Mononuclear cell (primary cell): ENCODE measurements around the gene DVL2. TPM values are rescaled to one million over a fixed set of nuclear protein-coding genes. Genes with fewer than 3 reads are reported as not detected.

Experiments used
- total RNA-seq: library from RNA; depleted of rRNA; stranded (reverse); fragments of >200 nt; gene quantifications from one replicate; pipeline ENCODE4 v1.2.3, GENCODE V29; 2012

The DVL2 gene
- total RNA-seq, 1 donor = 23.1 TPM

Other genes starting within 250 kb of the DVL2 start
- gene ALOX12, start 238.5 kb downstream of the DVL2 start, total RNA-seq = 4.4 TPM
- 76.8 TPM for gene RNASEK, start 221.9 kb downstream of the DVL2 start, total RNA-seq
- gene BCL6B, start 211.5 kb downstream of the DVL2 start, total RNA-seq = not detected
- gene SLC16A13, start 198.5 kb downstream of the DVL2 start, total RNA-seq = 0.42 TPM
- gene SLC16A11, start 190.4 kb downstream of the DVL2 start, total RNA-seq = 0.63 TPM
- gene CLEC10A, start 154.3 kb downstream of the DVL2 start, total RNA-seq = 8.6 TPM
- 12.9 TPM for gene ASGR2, start 119.7 kb downstream of the DVL2 start, total RNA-seq
- 4.6 TPM for gene ASGR1, start 55.1 kb downstream of the DVL2 start, total RNA-seq
- gene DLG4, start 14.7 kb downstream of the DVL2 start, total RNA-seq = 9.0 TPM
- 143 TPM for gene ACADVL, start 14.6 kb downstream of the DVL2 start, total RNA-seq
- 6.5 TPM for gene PHF23, start 4.9 kb upstream of the DVL2 start, total RNA-seq
- gene GABARAP, start 7.9 kb upstream of the DVL2 start, total RNA-seq = 396 TPM
- 38.8 TPM for gene CTDNEP1, start 17.2 kb upstream of the DVL2 start, total RNA-seq
- 14.4 TPM for gene ELP5, start 17.7 kb upstream of the DVL2 start, total RNA-seq
- gene CLDN7, start 28.0 kb upstream of the DVL2 start, total RNA-seq = 0.10 TPM
- not detected for gene SLC2A4, start 47.2 kb upstream of the DVL2 start, total RNA-seq
- not detected for gene YBX2, start 60.1 kb upstream of the DVL2 start, total RNA-seq
- 340 TPM for gene EIF5A, start 73.1 kb upstream of the DVL2 start, total RNA-seq
- gene GPS2, start 80.8 kb upstream of the DVL2 start, total RNA-seq = 65.9 TPM
- gene NEURL4, start 94.8 kb upstream of the DVL2 start, total RNA-seq = 4.8 TPM
- 107 TPM for gene ACAP1, start 102.0 kb upstream of the DVL2 start, total RNA-seq
- gene KCTD11, start 117.6 kb upstream of the DVL2 start, total RNA-seq = 0.73 TPM
- gene TMEM95, start 120.6 kb upstream of the DVL2 start, total RNA-seq = not detected
- gene TNK1, start 146.6 kb upstream of the DVL2 start, total RNA-seq = 5.5 TPM
- 21.6 TPM for gene PLSCR3, start 160.0 kb upstream of the DVL2 start, total RNA-seq
- 41.1 TPM for gene TMEM256, start 169.6 kb upstream of the DVL2 start, total RNA-seq
- 0.73 TPM for gene NLGN2, start 173.3 kb upstream of the DVL2 start, total RNA-seq
- gene SPEM1, start 185.8 kb upstream of the DVL2 start, total RNA-seq = not detected
- gene SPEM2, start 191.1 kb upstream of the DVL2 start, total RNA-seq = not detected
- gene SPEM3, start 194.3 kb upstream of the DVL2 start, total RNA-seq = under 0.01 TPM
- 4.6 TPM for gene TMEM102, start 200.9 kb upstream of the DVL2 start, total RNA-seq
- 0.21 TPM for gene FGF11, start 205.0 kb upstream of the DVL2 start, total RNA-seq
- 3.3 TPM for gene CHRNB1, start 210.5 kb upstream of the DVL2 start, total RNA-seq
- 30.9 TPM for gene ZBTB4, start 245.1 kb upstream of the DVL2 start, total RNA-seq
- not detected for gene SLC35G6, start 246.9 kb upstream of the DVL2 start, total RNA-seq
- 174 TPM for gene POLR2A, start 249.8 kb upstream of the DVL2 start, total RNA-seq